Putamen (tissue), 1 donor: ENCODE results near the gene TENM3.

Experiments
- DNase-seq: peaks from one replicate; pipeline ENCODE4 v3.0.0-alpha.2; 2016; ENCODE audit warnings: low spot score

TENM3 gene

GRCh38 chr4:182404376-182404775, 161.2 kb downstream of the TENM3 start:
- DNase-seq = no peak

GRCh38 chr4:182405087-182405486, 161.9 kb downstream of the TENM3 start:
- DNase-seq = no peak

- no peak for DNase-seq
Observed at GRCh38 chr4:182409271-182409670, 166.1 kb downstream of the TENM3 start.

GRCh38 chr4:182411391-182411790, 168.2 kb downstream of the TENM3 start:
- DNase-seq = no peak

DNA sequence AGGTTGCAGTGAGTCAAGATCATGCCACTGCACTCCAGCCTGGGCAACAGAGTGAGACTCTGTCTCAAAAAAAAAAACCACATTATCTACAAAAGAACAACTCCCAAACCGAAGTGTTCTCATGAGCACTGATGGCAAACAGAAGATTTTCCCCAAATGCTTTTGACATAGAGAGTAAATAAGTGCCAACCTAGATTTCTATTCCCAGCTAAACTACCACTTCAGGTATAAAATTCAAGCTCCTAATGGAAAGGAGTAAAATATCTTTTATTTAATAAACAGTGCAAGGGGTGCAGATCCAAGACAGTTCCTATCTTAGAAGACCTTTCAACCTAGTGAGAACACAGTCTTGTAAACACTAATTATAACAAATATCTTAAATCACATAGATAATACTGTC, 170.3 kb downstream of the TENM3 start:
- no peak for DNase-seq

DNA sequence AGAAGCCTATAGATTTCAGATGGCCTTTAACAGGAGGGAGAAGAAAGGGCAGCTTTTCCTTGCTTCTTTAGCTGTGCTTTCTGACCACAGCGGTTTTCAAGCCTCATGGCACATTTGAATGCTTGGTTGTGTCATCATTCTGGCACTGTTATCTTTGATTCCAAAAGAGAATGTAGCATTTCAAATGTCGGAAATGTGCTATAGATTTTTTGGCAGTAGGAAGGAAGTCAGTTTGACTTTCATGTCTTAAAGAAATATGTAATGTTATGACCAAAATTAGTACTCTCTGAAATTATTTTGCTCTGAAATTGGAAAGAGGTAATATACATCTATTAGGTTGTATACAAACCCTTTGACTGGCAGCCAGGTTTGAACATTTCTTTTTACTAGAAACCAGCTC, 171.9 kb downstream of the TENM3 start:
- DNase-seq = no peak

- DNase-seq = no peak
Observed at GRCh38 chr4:182416067-182416466, 172.9 kb downstream of the TENM3 start.

GRCh38 chr4:182418054-182418734, 175.0 kb downstream of the TENM3 start:
- no peak for DNase-seq

GRCh38 chr4:182420189-182420588, 177.0 kb downstream of the TENM3 start:
- no peak for DNase-seq

DNA sequence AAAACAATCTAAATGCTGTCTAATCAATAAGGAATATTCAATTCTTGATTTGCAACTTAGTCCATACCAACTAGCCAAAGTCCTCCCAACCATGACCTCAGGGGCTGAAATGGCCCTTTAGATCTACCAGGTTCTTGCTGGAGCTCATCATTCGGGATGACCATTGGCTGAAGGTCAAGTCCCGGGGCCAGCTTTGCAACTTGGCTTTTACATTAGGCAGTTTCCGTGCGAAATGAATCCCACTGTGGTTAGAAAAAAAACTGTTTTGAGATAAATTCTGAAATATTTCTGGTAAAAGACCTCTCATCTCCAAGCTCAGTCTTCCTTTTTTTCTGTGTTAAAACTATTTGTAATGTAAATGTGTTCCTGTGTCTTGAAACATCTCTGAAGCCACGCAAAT, 178.6 kb downstream of the TENM3 start:
- no peak for DNase-seq

- DNase-seq = no peak
Observed at GRCh38 chr4:182425302-182425701, 182.1 kb downstream of the TENM3 start.

- DNase-seq = no peak
Observed at GRCh38 chr4:182426901-182427300, 183.7 kb downstream of the TENM3 start.

- no peak for DNase-seq
Observed at GRCh38 chr4:182427554-182427953, 184.4 kb downstream of the TENM3 start.

GRCh38 chr4:182429896-182430295, 186.7 kb downstream of the TENM3 start:
- DNase-seq = no peak

DNA sequence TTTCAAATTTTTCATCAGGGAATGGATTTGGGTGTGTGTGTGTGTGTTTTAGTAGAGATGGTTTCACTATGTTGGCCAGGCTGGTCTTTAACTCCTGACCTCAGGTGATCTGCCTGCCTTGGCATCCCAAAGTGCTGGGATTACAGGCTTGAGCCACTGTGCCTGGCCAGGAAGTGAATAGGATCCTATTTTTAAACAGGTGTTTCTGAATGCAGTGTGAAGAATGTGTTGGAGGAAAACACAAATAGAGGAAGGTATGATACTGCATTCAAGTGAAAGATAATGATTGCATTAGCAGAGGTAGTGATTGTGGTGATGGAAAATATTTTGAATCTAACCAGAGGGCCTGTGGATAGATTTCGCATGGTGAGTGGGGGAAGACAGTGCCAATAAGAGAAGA, 189.6 kb downstream of the TENM3 start:
- no peak for DNase-seq

DNA sequence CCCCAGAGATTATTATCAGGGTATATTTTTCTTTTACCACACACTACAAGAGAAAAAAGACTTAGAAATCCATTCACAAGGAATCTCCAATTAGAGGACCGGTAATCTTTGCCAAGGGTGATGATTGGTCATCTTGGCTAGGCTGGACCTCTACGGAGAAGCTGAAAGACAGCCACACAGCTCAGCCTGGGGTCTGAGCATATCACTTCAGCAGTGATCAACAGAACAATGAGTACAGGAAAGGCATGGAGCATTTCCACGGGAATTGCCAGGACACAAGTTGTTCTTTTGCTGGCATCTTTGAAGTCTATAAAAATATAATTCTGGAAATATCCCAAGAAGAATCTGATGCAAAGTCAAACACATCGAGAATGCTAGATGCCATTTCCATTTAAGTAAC, 191.5 kb downstream of the TENM3 start:
- no peak for DNase-seq

- DNase-seq = no peak
Observed at GRCh38 chr4:182435401-182435800, 192.2 kb downstream of the TENM3 start.

DNA sequence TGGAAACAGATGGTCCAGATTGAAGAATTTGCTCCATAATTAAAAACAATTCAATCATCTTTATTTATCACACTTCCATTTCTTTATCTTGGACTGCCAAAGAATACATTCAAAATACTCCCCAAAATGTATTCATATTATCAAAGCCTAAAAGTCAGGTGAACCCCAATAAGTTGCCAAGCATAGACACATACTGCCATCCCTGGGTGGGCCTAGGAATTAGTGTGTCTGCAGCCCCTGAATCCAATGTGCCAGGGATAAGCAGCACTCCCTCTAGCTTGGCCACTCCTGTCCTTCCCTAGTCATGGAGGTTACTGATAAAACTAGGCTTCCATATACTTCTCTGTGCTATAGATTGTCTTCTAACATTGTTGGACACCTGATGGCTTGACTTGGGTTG, 199.9 kb downstream of the TENM3 start:
- no peak for DNase-seq

DNA sequence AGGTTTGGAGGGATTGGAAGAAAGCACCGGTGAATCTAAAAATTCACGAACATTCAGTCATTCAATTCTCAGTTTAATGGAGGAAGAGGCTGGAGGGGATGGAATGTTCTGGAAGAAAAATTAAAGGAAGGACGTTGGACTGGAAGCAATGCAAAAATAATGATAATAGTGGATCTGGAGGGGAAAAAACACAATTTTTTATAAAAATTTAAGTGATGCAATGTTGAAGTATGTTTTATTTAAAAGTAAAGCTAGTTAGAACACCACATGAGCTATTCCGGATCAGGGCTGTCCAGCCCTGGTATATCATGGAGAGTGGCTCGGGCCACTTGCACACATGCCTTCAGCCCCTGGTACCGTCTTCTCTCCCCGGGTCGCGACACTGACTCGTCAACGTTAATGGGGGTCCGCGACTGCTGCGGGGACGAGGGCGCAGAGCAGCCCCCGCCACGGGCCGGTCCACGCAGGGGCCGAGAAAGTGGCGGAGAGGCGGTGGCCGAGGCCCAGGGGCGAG, 204.6 kb downstream of the TENM3 start:
- no peak for DNase-seq

- peak; percentile 66 for DNase-seq
Observed at GRCh38 chr4:182448281-182449151, 205.3 kb downstream of the TENM3 start.

- DNase-seq = peak; percentile 56
Observed at GRCh38 chr4:182449186-182449929, 206.2 kb downstream of the TENM3 start.

- DNase-seq = no peak
Observed at GRCh38 chr4:182449930-182450439, 206.8 kb downstream of the TENM3 start.
